H9 (cell line): ENCODE measurements around the gene NEK6. TPM values are rescaled to one million over a fixed set of nuclear protein-coding genes. Genes with fewer than 3 reads are reported as not detected.

Experiments used
- DNase-seq: peaks from one replicate; pipeline ENCODE4 v3.0.0-alpha.2; 2017
- H2AFZ ChIP-seq: one replicate; pipeline ENCODE4 v1.6.1; 2013; ENCODE audit warnings: mild to moderate bottlenecking, low read length, control low read depth, moderate library complexity
- H2AK5ac ChIP-seq: 2 replicates; pipeline ENCODE4 v1.6.1; 2013; ENCODE audit warnings: low read length, control low read depth, mixed read lengths; ENCODE audit not compliant: insufficient read length
- H2BK120ac ChIP-seq: one replicate; pipeline ENCODE4 v1.6.1; 2013; ENCODE audit warnings: low read depth, mild to moderate bottlenecking, low read length, control low read depth, inconsistent platforms; ENCODE audit not compliant: poor library complexity, severe bottlenecking
- H2BK12ac ChIP-seq: 2 replicates; pipeline ENCODE4 v1.6.1; 2013; ENCODE audit warnings: low read length, control low read depth, mixed read lengths, low read depth; ENCODE audit not compliant: insufficient read length
- H2BK15ac ChIP-seq: 2 replicates; pipeline ENCODE4 v1.6.1; 2013; ENCODE audit warnings: low read depth, low read length, control low read depth
- H2BK20ac ChIP-seq: one replicate; pipeline ENCODE4 v1.6.1; 2013; ENCODE audit warnings: low read depth, mild to moderate bottlenecking, low read length, control low read depth, inconsistent platforms; ENCODE audit not compliant: poor library complexity, severe bottlenecking
- H2BK5ac ChIP-seq: 2 replicates; pipeline ENCODE4 v1.6.1; 2013; ENCODE audit warnings: low read length, control low read depth, mixed read lengths; ENCODE audit not compliant: insufficient read length
- H3K14ac ChIP-seq: 2 replicates; pipeline ENCODE4 v1.6.1; 2013; ENCODE audit warnings: low read length, control low read depth; ENCODE audit not compliant: insufficient read depth
- H3K18ac ChIP-seq: 2 replicates; pipeline ENCODE4 v1.6.1; 2013; ENCODE audit warnings: low read depth, mild to moderate bottlenecking, mixed read lengths, low read length, control low read depth; ENCODE audit not compliant: insufficient read length
- H3K23ac ChIP-seq: 2 replicates; pipeline ENCODE4 v1.6.1; 2013; ENCODE audit warnings: low read length, control low read depth, mixed read lengths, low read depth; ENCODE audit not compliant: insufficient read length
- H3K23me2 ChIP-seq: 2 replicates; pipeline ENCODE4 v1.6.1; 2013; ENCODE audit warnings: low read depth, mild to moderate bottlenecking, mixed read lengths, low read length, control low read depth; ENCODE audit not compliant: insufficient read length, poor library complexity, severe bottlenecking
- H3K27ac ChIP-seq: 2 replicates; pipeline ENCODE4 v1.5.1; 2013; ENCODE audit warnings: low read length, control low read depth, mixed read lengths, low read depth; ENCODE audit not compliant: insufficient read length
- H3K27me3 ChIP-seq: 2 replicates; pipeline ENCODE4 v1.6.1; 2013; ENCODE audit warnings: low read length, control low read depth, inconsistent platforms; ENCODE audit not compliant: insufficient read depth
- H3K4ac ChIP-seq: 2 replicates; pipeline ENCODE4 v1.6.1; 2013; ENCODE audit warnings: low read depth, mild to moderate bottlenecking, control low read depth, inconsistent platforms, low read length, moderate library complexity
- H3K4me1 ChIP-seq: 2 replicates; pipeline ENCODE4 v1.6.1; 2013; ENCODE audit warnings: low read length, control low read depth, inconsistent platforms; ENCODE audit not compliant: insufficient read depth
- H3K4me2 ChIP-seq: 2 replicates; pipeline ENCODE4 v1.6.1; 2013; ENCODE audit warnings: low read length, control low read depth, mixed read lengths; ENCODE audit not compliant: insufficient read length, insufficient read depth
- H3K56ac ChIP-seq: 2 replicates; pipeline ENCODE4 v1.6.1; 2013; ENCODE audit warnings: low read depth, mild to moderate bottlenecking, mixed read lengths, low read length, control low read depth; ENCODE audit not compliant: insufficient read length
- H3K79me1 ChIP-seq: 2 replicates; pipeline ENCODE4 v1.6.1; 2013; ENCODE audit warnings: low read depth, mild to moderate bottlenecking, moderate library complexity, low read length, control low read depth, inconsistent platforms; ENCODE audit not compliant: insufficient read depth, poor library complexity, severe bottlenecking
- H3K79me2 ChIP-seq: 2 replicates; pipeline ENCODE4 v1.6.1; 2013; ENCODE audit warnings: low read length, control low read depth, inconsistent platforms; ENCODE audit not compliant: insufficient read depth
- H3K9ac ChIP-seq: 2 replicates; pipeline ENCODE4 v1.6.1; 2013; ENCODE audit warnings: low read length, control low read depth, mixed read lengths; ENCODE audit not compliant: insufficient read length; ENCODE audit errors: extremely low read depth
- H3K9me3 ChIP-seq: one replicate; pipeline ENCODE4 v1.6.1; 2013; ENCODE audit warnings: low read depth, low read length, inconsistent platforms; ENCODE audit not compliant: control insufficient read depth
- H3T11ph ChIP-seq: one replicate; pipeline ENCODE4 v1.6.1; 2013; ENCODE audit warnings: mild to moderate bottlenecking, low read length, control low read depth, inconsistent platforms
- H4K20me1 ChIP-seq: one replicate; pipeline ENCODE4 v1.6.1; 2013; ENCODE audit not compliant: control insufficient read depth, insufficient read length, insufficient read depth
- H4K5ac ChIP-seq: 2 replicates; pipeline ENCODE4 v1.6.1; 2013; ENCODE audit warnings: low read depth, mild to moderate bottlenecking, mixed read lengths, low read length, control low read depth; ENCODE audit not compliant: insufficient read length
- H4K8ac ChIP-seq: replicated peaks from 2 replicates; pipeline ENCODE4 v1.6.1; 2013; ENCODE audit warnings: low read length, control low read depth, mixed read lengths, low read depth; ENCODE audit not compliant: insufficient read length
- H4K91ac ChIP-seq: 2 replicates; pipeline ENCODE4 v1.6.1; 2013; ENCODE audit warnings: low read depth, mild to moderate bottlenecking, moderate library complexity, mixed read lengths, low read length, control low read depth; ENCODE audit not compliant: insufficient read length
- H3K27ac Mint-ChIP-seq, 3 experiments: 2 replicates in 2 of 3; 3 replicates in 1 of 3; pipeline ENCODE4 v1.8.0; 2020 to 2021; ENCODE audit warnings: mixed read lengths in 3 of 3, mild to moderate bottlenecking in 1 of 3, moderate library complexity in 1 of 3
- H3K27me3 Mint-ChIP-seq: 2 replicates; pipeline ENCODE4 v1.8.0; 2021; ENCODE audit warnings: low read depth, mild to moderate bottlenecking, moderate library complexity, mixed read lengths
- H3K36me3 Mint-ChIP-seq, 3 experiments: 2 replicates in 2 of 3; 3 replicates in 1 of 3; pipeline ENCODE4 v1.8.0; 2020 to 2021; ENCODE audit warnings: low read depth in 3 of 3, mixed read lengths in 3 of 3; ENCODE audit not compliant: insufficient read depth in 1 of 3
- H3K4me1 Mint-ChIP-seq, 2 experiments: 2 replicates each; pipeline ENCODE4 v1.8.0; 2020; ENCODE audit warnings: mixed read lengths in 2 of 2
- H3K4me3 Mint-ChIP-seq, 2 experiments: 2 replicates in 1 of 2; 3 replicates in 1 of 2; pipeline ENCODE4 v1.8.0; 2020 to 2021; ENCODE audit warnings: mild to moderate bottlenecking in 2 of 2, mixed read lengths in 2 of 2, moderate library complexity in 1 of 2
- H3K9me3 Mint-ChIP-seq, 2 experiments: 2 replicates in 1 of 2; 3 replicates in 1 of 2; pipeline ENCODE4 v1.8.0; 2020; ENCODE audit warnings: mild to moderate bottlenecking in 2 of 2, mixed read lengths in 2 of 2, moderate library complexity in 1 of 2
- CTCF ChIP-seq: fragments of 200-600 bp; sonication (generic); conservative IDR thresholded peaks from 3 replicates; pipeline ENCODE4 v1.8.0; 2021; ENCODE audit warnings: antibody characterized with exemption, mild to moderate bottlenecking
- WGBS: extraction: QIAGEN DNeasy Blood & Tissue Kit; methylation state at CpG from one replicate; pipeline ENCODE4 v1.1.7; 2013; ENCODE audit warnings: missing lambda C conversion rate, low lambda C conversion rate, mixed read lengths; ENCODE audit not compliant: insufficient read length; ENCODE audit errors: extremely low coverage; 5-methylcytosine and 5-hydroxymethylcytosine counted together
- total RNA-seq: library from RNA; stranded (reverse); gene quantifications from 2 replicates; pipeline ENCODE4 v1.2.1, GENCODE V29; 2021

NEK6 gene
- total RNA-seq, 1 experiment from 2014 or later, result 14.3 TPM

- no peak for DNase-seq
- Histone ChIP-seq H2BK15ac (no peak overlapping the region), H4K5ac (no peak overlapping the region), H4K20me1 (no peaks in the 10 kb centered on the region), H3K56ac (no peak overlapping the region), H3K9ac (no peak overlapping the region), H3K4me2 (no peak overlapping the region), H3K23me2 (no peaks in the 10 kb centered on the region), H2BK120ac (no peak overlapping the region), H3K4ac (no peak overlapping the region), H4K91ac (no peak overlapping the region), H3K9me3 (no peaks in the 10 kb centered on the region), H3K4me1 (no peaks in the 10 kb centered on the region), H2AFZ (no peak overlapping the region), H2BK5ac (no peak overlapping the region), H3T11ph (no peak overlapping the region), H3K23ac (no peak overlapping the region), H3K18ac (no peak overlapping the region), H3K79me1 (no peaks in the 10 kb centered on the region), H3K79me2 (no peaks in the 10 kb centered on the region), H3K27ac (no peak overlapping the region), H2AK5ac (no peak overlapping the region), H3K14ac (no peak overlapping the region), H4K8ac (no peak overlapping the region), H2BK20ac (no peak overlapping the region), H3K27me3 (no peaks in the 10 kb centered on the region), H2BK12ac (no peak overlapping the region)
- no peaks in the 10 kb centered on the region; a peak in 1 of 5 replicates for H3K9me3 Mint-ChIP-seq
- 0 out of 3 replicates have a peak, but pooled peaks have one; percentile 21 for TF ChIP-seq CTCF
- H3K4me3 Mint-ChIP-seq, result no peak overlapping the region
- WGBS, result no CpG with 5 or more reads among the region's 17 CpGs
- H3K27ac Mint-ChIP-seq, result peak overlapping the region in 1 of 3 experiments; percentile 77; a peak in 1 of 7 replicates
- H3K36me3 Mint-ChIP-seq, result no peaks in the 10 kb centered on the region; a peak in 1 of 7 replicates
- no peaks in the 10 kb centered on the region; the same call in 1 of the 2 replicates for H3K27me3 Mint-ChIP-seq
- peaks cover 33 to 46% of the 10 kb centered on the region in 2 experiments for H3K4me1 Mint-ChIP-seq
Observed at GRCh38 chr9:124293718-124294506, 36.2 kb downstream of the NEK6 start.
